ENCODE measurements around the gene PRDM10.

The PRDM10 gene

GRCh38 chr11:130040281-130040940 lies 37.8 kb upstream of the PRDM10 start:
- no peak overlapping the region for H3K4me3 ChIP-seq (ENCODE audit: low read depth in 1 of 2, low read length in 2 of 2)
- no peak overlapping the region for H3K9ac ChIP-seq (ENCODE audit: low read depth, low read length)
- no peaks in the 10 kb centered on the region for H3K79me2 ChIP-seq (ENCODE audit: insufficient read depth, low read length)
- no peak overlapping the region for H3K27ac ChIP-seq (ENCODE audit: low read length)
- H4K20me1 ChIP-seq (ENCODE audit: insufficient read depth, low read length) = no peaks in the 10 kb centered on the region
- no peaks in the 10 kb centered on the region for H3K27me3 ChIP-seq (ENCODE audit: insufficient read depth, low read length, poor library complexity)
- H3K4me1 ChIP-seq (ENCODE audit: insufficient read depth, low read length) = no peaks in the 10 kb centered on the region
- ATAC-seq (ENCODE audit: insufficient read depth, low read depth) (no peak), DNase-seq (no peak)
- TF ChIP-seq EZH2 (IDR thresholded peaks at IDR 0.05; ENCODE audit: borderline replicate concordance, low read depth, low read length, severe bottlenecking) = no peak
- TF ChIP-seq CTCF (IDR thresholded peaks at IDR 0.05; ENCODE audit: borderline replicate concordance, extremely low read depth, low read length, poor library complexity, severe bottlenecking) = no peak
- no peak overlapping the region for H2AFZ ChIP-seq (ENCODE audit: low read depth, low read length)
- peaks cover 5% of the 10 kb centered on the region for H3K9me3 ChIP-seq (ENCODE audit: insufficient read depth, low read length, severe bottlenecking)
- no peaks in the 10 kb centered on the region for H3K36me3 ChIP-seq (ENCODE audit: insufficient read depth, low read length)
- no peak overlapping the region for H3K4me2 ChIP-seq (ENCODE audit: insufficient read depth, low read length)

- no peak overlapping the region for H2AFZ ChIP-seq (ENCODE audit: low read depth, low read length)
- no peaks in the 10 kb centered on the region for H3K79me2 ChIP-seq (ENCODE audit: insufficient read depth, low read length)
- DNase-seq (no peak), ATAC-seq (ENCODE audit: insufficient read depth, low read depth) (no peak)
- no peaks in the 10 kb centered on the region for H3K27me3 ChIP-seq (ENCODE audit: insufficient read depth, low read length, poor library complexity)
- no peaks in the 10 kb centered on the region for H3K4me1 ChIP-seq (ENCODE audit: insufficient read depth, low read length)
- H3K36me3 ChIP-seq (ENCODE audit: insufficient read depth, low read length) = no peaks in the 10 kb centered on the region
- TF ChIP-seq EZH2 (IDR thresholded peaks at IDR 0.05; ENCODE audit: borderline replicate concordance, low read depth, low read length, severe bottlenecking) = no peak
- no peak for TF ChIP-seq CTCF (IDR thresholded peaks at IDR 0.05; ENCODE audit: borderline replicate concordance, extremely low read depth, low read length, poor library complexity, severe bottlenecking)
- H4K20me1 ChIP-seq (ENCODE audit: insufficient read depth, low read length) = no peaks in the 10 kb centered on the region
- H3K9ac ChIP-seq (ENCODE audit: low read depth, low read length) = no peak overlapping the region
- no peaks in the 10 kb centered on the region for H3K9me3 ChIP-seq (ENCODE audit: insufficient read depth, low read length, severe bottlenecking)
- no peak overlapping the region for H3K27ac ChIP-seq (ENCODE audit: low read length)
- H3K4me3 ChIP-seq (ENCODE audit: low read depth in 1 of 2, low read length in 2 of 2) = no peak overlapping the region
- no peak overlapping the region for H3K4me2 ChIP-seq (ENCODE audit: insufficient read depth, low read length)
Measured at GRCh38 chr11:130037881-130038585, 35.4 kb upstream of the PRDM10 start.

- no peak for ATAC-seq (ENCODE audit: insufficient read depth, low read depth)
- no peak for DNase-seq
- no peak overlapping the region for H3K4me2 ChIP-seq (ENCODE audit: insufficient read depth, low read length)
Measured at GRCh38 chr11:130037058-130037457, 34.4 kb upstream of the PRDM10 start.

More at GRCh38 chr11:130037058-130037457, 34.4 kb upstream of the PRDM10 start:
- TF ChIP-seq CTCF (IDR thresholded peaks at IDR 0.05; ENCODE audit: borderline replicate concordance, extremely low read depth, low read length, poor library complexity, severe bottlenecking) (no peak), EZH2 (IDR thresholded peaks at IDR 0.05; ENCODE audit: borderline replicate concordance, low read depth, low read length, severe bottlenecking) (no peak)
- H3K9me3 ChIP-seq (ENCODE audit: insufficient read depth, low read length, severe bottlenecking) = no peaks in the 10 kb centered on the region
- no peak overlapping the region for H3K9ac ChIP-seq (ENCODE audit: low read depth, low read length)
- no peaks in the 10 kb centered on the region for H4K20me1 ChIP-seq (ENCODE audit: insufficient read depth, low read length)
- no peaks in the 10 kb centered on the region for H3K27me3 ChIP-seq (ENCODE audit: insufficient read depth, low read length, poor library complexity)
- no peak overlapping the region for H3K4me3 ChIP-seq (ENCODE audit: low read depth in 1 of 2, low read length in 2 of 2)
- H3K27ac ChIP-seq (ENCODE audit: low read length) = no peak overlapping the region
- H3K79me2 ChIP-seq (ENCODE audit: insufficient read depth, low read length) = no peaks in the 10 kb centered on the region
- H2AFZ ChIP-seq (ENCODE audit: low read depth, low read length) = no peak overlapping the region
- no peaks in the 10 kb centered on the region for H3K4me1 ChIP-seq (ENCODE audit: insufficient read depth, low read length)
- H3K36me3 ChIP-seq (ENCODE audit: insufficient read depth, low read length) = no peaks in the 10 kb centered on the region
